ENCODE results near the gene PCYT1A. TPM values are rescaled to one million over a fixed set of nuclear protein-coding genes. Genes with fewer than 3 reads are reported as not detected.

PCYT1A gene
- total and polyA plus RNA-seq, 2 donors (not counting 1 experiment from before 2014, with no cell fraction given), result 56.6 to 61.2 TPM

- H3K4me1 Mint-ChIP-seq, result peaks cover 28% of the 10 kb centered on the region
- TF ChIP-seq CTCF (IDR thresholded peaks at IDR 0.05), result no peak
- TF ChIP-seq EZH2 (IDR thresholded peaks at IDR 0.05; ENCODE audit: borderline replicate concordance, insufficient read depth, low read depth, low read length, poor library complexity, severe bottlenecking), result no peak
- ChIA-PET POLR2A (interaction anchor here (1.3 to 2.0 kb wide), 5 partner anchors 12 to 102 kb away, joined by 3 to 11 read pairs (median 6); no protein-coding TSS in a partner anchor), CTCF (interaction anchor here (1.0 to 6.6 kb wide), 9 partner anchors 9 to 110 kb away, joined by 3 to 69 read pairs (median 4); no protein-coding TSS in a partner anchor)
- DNase-seq (no peak), ATAC-seq (ENCODE audit: low read depth) (no peak)
- WGBS (ENCODE audit: insufficient coverage), result 93% methylated on average over 5 of the region's 9 CpGs
- peak overlapping the region in 2 of 5 experiments; percentile 32 for H3K4me3 ChIP-seq (ENCODE audit: control extremely low read depth in 1 of 5, extremely low read depth in 1 of 5, insufficient read depth in 1 of 5, low read depth in 2 of 5, low read length in 4 of 5)
- H3K9me3 Mint-ChIP-seq (ENCODE audit: insufficient read depth), result no peaks in the 10 kb centered on the region
- H3K27ac Mint-ChIP-seq, result peak overlapping the region; percentile 84
- peak overlapping the region; percentile 70 for H2AFZ ChIP-seq (ENCODE audit: insufficient read depth, low read depth, low read length, poor library complexity, severe bottlenecking)
- H3K27ac ChIP-seq (ENCODE audit: low read length in 2 of 2), result peak overlapping the region; percentile 78 to 83
- peak overlapping the region; percentile 73 for H3K4me2 ChIP-seq (replicated peaks; ENCODE audit: low read depth, low read length, poor library complexity, severe bottlenecking)
- no peaks in the 10 kb centered on the region for H3K79me2 ChIP-seq (ENCODE audit: control insufficient read depth, insufficient read depth, low read length)
- H3K4me3 Mint-ChIP-seq, result peak overlapping the region; percentile 74
- no peaks in the 10 kb centered on the region for H3K27me3 ChIP-seq (replicated peaks in 1 of 4; ENCODE audit: control extremely low read depth in 1 of 4, control insufficient read depth in 3 of 4, insufficient read depth in 4 of 4, low read length in 3 of 4)
- peaks cover 20 to 33% of the 10 kb centered on the region in 2 donors for H3K4me1 ChIP-seq (ENCODE audit: control insufficient read depth in 2 of 2, insufficient read depth in 2 of 2, low read length in 2 of 2)
- no peaks in the 10 kb centered on the region for H4K20me1 ChIP-seq (ENCODE audit: control insufficient read depth, insufficient read depth, low read length, poor library complexity, severe bottlenecking)
- no peaks in the 10 kb centered on the region for H3K36me3 ChIP-seq (replicated peaks in 1 of 2; ENCODE audit: control extremely low read depth in 1 of 2, control insufficient read depth in 1 of 2, extremely low read depth in 1 of 2, insufficient read depth in 2 of 2, low read length in 1 of 2)
- intact Hi-C loops (cut with micrococcal nuclease), result loop anchor here (1.0 to 5.0 kb wide), 3 partner anchors 12 to 98 kb away; partner anchors contain the start of gene TFRC
- peaks cover 0 to 6% (median 0%) of the 10 kb centered on the region in 3 donors for H3K9me3 ChIP-seq (ENCODE audit: control extremely low read depth in 1 of 3, control insufficient read depth in 2 of 3, insufficient read depth in 1 of 3, low read length in 2 of 3)
- no peaks in the 10 kb centered on the region for H3K27me3 Mint-ChIP-seq
- H3K9ac ChIP-seq (ENCODE audit: low read length), result peak overlapping the region; percentile 42
These were observed 107.2 kb downstream of the PCYT1A start for GRCh38 chr3:196180346-196180745.

Small RNA genes within 50 kb of the gene (small RNA-seq; reads per million reads assigned to genes)
- gene AC069257.2 (ENCODE audit: insufficient read length, low read depth, low replicate concordance), result not detected
- gene RF00019 (ENCODE audit: insufficient read length, low read depth, low replicate concordance), result not detected

Other genes starting within 250 kb of the PCYT1A start
- 104 and 117 TPM in 2 replicates for gene TFRC, start 205.6 kb downstream of the PCYT1A start, total RNA-seq
- gene TFRC, start 205.6 kb downstream of the PCYT1A start, polyA plus RNA-seq, result 41.7 and 97.5 TPM in 2 replicates
- gene ZDHHC19, start 76.3 kb downstream of the PCYT1A start, total RNA-seq, result 0.73 and 0.91 TPM in 2 replicates
- 2.9 and 6.0 TPM in 2 replicates for gene ZDHHC19, start 76.3 kb downstream of the PCYT1A start, polyA plus RNA-seq
- not detected in 2 replicates for gene SLC51A, start 71.2 kb downstream of the PCYT1A start, total RNA-seq
- gene SLC51A, start 71.2 kb downstream of the PCYT1A start, polyA plus RNA-seq, result not detected in 2 replicates
- gene DYNLT2B, start 30.5 kb upstream of the PCYT1A start, total RNA-seq, result 5.6 and 6.5 TPM in 2 replicates
- gene DYNLT2B, start 30.5 kb upstream of the PCYT1A start, polyA plus RNA-seq, result 5.2 and 8.8 TPM in 2 replicates
- not detected in 2 replicates for gene TM4SF19, start 50.7 kb upstream of the PCYT1A start, total RNA-seq
- not detected in 2 replicates for gene TM4SF19, start 50.7 kb upstream of the PCYT1A start, polyA plus RNA-seq
- gene UBXN7, start 144.7 kb upstream of the PCYT1A start, total RNA-seq, result 107 and 114 TPM in 2 replicates
- 7.4 and 13.8 TPM in 2 replicates for gene UBXN7, start 144.7 kb upstream of the PCYT1A start, polyA plus RNA-seq
- 42.4 and 42.7 TPM in 2 replicates for gene RNF168, start 216.0 kb upstream of the PCYT1A start, total RNA-seq
- 3.4 and 3.6 TPM in 2 replicates for gene RNF168, start 216.0 kb upstream of the PCYT1A start, polyA plus RNA-seq
- not detected in 2 replicates for gene SMCO1, start 227.6 kb upstream of the PCYT1A start, total RNA-seq
- not detected in 2 replicates for gene SMCO1, start 227.6 kb upstream of the PCYT1A start, polyA plus RNA-seq

All from B cell (primary cell).